CD14-positive monocyte (primary cell): ENCODE results near the gene NOTO. TPM values are rescaled to one million over a fixed set of nuclear protein-coding genes. Genes with fewer than 3 reads are reported as not detected.
"Not testable (repeated sequence)": the region's sequence is repeated elsewhere in the genome, so short reads cannot be mapped to it uniquely, and the experiment has no call there.

Experiments
- DNase-seq, 3 donors: peaks; one replicate each; pipeline ENCODE4 v3.0.0-alpha.2; 2011 to 2022
- H2AFZ ChIP-seq: 2 replicates; pipeline ENCODE4 v1.6.0; 2012; ENCODE audit warnings: mild to moderate bottlenecking, low read depth, low read length, inconsistent platforms; ENCODE audit not compliant: insufficient read depth, poor library complexity, severe bottlenecking
- H3K27ac ChIP-seq, 2 donors: 1 replicate in 1 of 2; 2 replicates in 1 of 2; pipeline ENCODE4 v1.5.1; 2012 to 2013; ENCODE audit warnings: low read length in 2 of 2, control low read depth in 1 of 2, inconsistent platforms in 1 of 2, low read depth in 1 of 2, mild to moderate bottlenecking in 1 of 2
- H3K27me3 ChIP-seq, 2 donors: one replicate each; pipeline versions ENCODE4 v1.6.0 to v1.6.1; 2011 to 2013; ENCODE audit warnings: low read length in 2 of 2; ENCODE audit not compliant: control insufficient read depth in 2 of 2, insufficient read depth in 2 of 2
- H3K36me3 ChIP-seq, 2 donors: replicated peaks in 1 of 2; 1 replicate in 1 of 2; 2 replicates in 1 of 2; pipeline versions ENCODE4 v1.5.1 to v1.6.1; 2012 to 2013; ENCODE audit warnings: low read length in 2 of 2, control low read depth in 1 of 2, inconsistent platforms in 1 of 2, mild to moderate bottlenecking in 1 of 2; ENCODE audit not compliant: insufficient read depth in 2 of 2, control insufficient read depth in 1 of 2
- H3K4me1 ChIP-seq, 2 donors: 1 replicate in 1 of 2; 2 replicates in 1 of 2; pipeline versions ENCODE4 v1.5.1 to v1.6.1; 2012 to 2013; ENCODE audit warnings: low read length in 2 of 2, control low read depth in 1 of 2, inconsistent platforms in 1 of 2, mild to moderate bottlenecking in 1 of 2, moderate library complexity in 1 of 2; ENCODE audit not compliant: insufficient read depth in 2 of 2, control insufficient read depth in 1 of 2
- H3K4me2 ChIP-seq: replicated peaks from 2 replicates; pipeline ENCODE3; 2012; ENCODE audit warnings: low read length, moderate library complexity, mild to moderate bottlenecking; ENCODE audit not compliant: poor library complexity, severe bottlenecking; ENCODE audit errors: extremely low read depth
- H3K4me3 ChIP-seq, 3 experiments: fragments of 200-600 bp in 1 of 3; sonication (generic) in 1 of 3; replicated peaks in 1 of 3; 1 replicate in 2 of 3; 2 replicates in 1 of 3; pipeline ENCODE4 v1.5.1; 2011 to 2013; ENCODE audit warnings: low read length in 3 of 3, mild to moderate bottlenecking in 3 of 3, control low read depth in 2 of 3, low read depth in 2 of 3, inconsistent platforms in 1 of 3, moderate library complexity in 1 of 3
- H3K79me2 ChIP-seq: 2 replicates; pipeline ENCODE4 v1.6.0; 2012; ENCODE audit warnings: mild to moderate bottlenecking, control low read depth, inconsistent platforms, low read length, moderate library complexity; ENCODE audit not compliant: insufficient read depth
- H3K9ac ChIP-seq: 2 replicates; pipeline ENCODE4 v1.6.0; 2017; ENCODE audit warnings: low read length, mild to moderate bottlenecking; ENCODE audit not compliant: insufficient read depth, poor library complexity, severe bottlenecking
- H3K9me3 ChIP-seq, 2 donors: replicated peaks in 1 of 2; 1 replicate in 1 of 2; 2 replicates in 1 of 2; pipeline versions ENCODE4 v1.5.1 to v1.6.1; 2012 to 2013; ENCODE audit warnings: low read length in 2 of 2, control low read depth in 1 of 2; ENCODE audit not compliant: control insufficient read depth in 1 of 2, insufficient read depth in 1 of 2
- H4K20me1 ChIP-seq: 2 replicates; pipeline ENCODE4 v1.6.0; 2012; ENCODE audit warnings: mild to moderate bottlenecking, low read length, control low read depth, moderate library complexity; ENCODE audit not compliant: insufficient read depth
- H3K27ac Mint-ChIP-seq, 7 donors: one replicate each; pipeline ENCODE4 v1.8.0; 2020; ENCODE audit warnings: mild to moderate bottlenecking in 7 of 7, mixed read lengths in 7 of 7, moderate library complexity in 6 of 7, inconsistent platforms in 2 of 7
- H3K27me3 Mint-ChIP-seq, 3 donors: one replicate each; pipeline ENCODE4 v1.8.0; 2021 to 2022; ENCODE audit warnings: low read depth in 3 of 3, mild to moderate bottlenecking in 3 of 3, mixed read lengths in 3 of 3, moderate library complexity in 3 of 3, inconsistent platforms in 1 of 3
- H3K36me3 Mint-ChIP-seq, 2 donors: one replicate each; pipeline ENCODE4 v1.8.0; 2020; ENCODE audit warnings: mixed read lengths in 2 of 2, inconsistent platforms in 1 of 2, mild to moderate bottlenecking in 1 of 2
- H3K4me1 Mint-ChIP-seq: one replicate; pipeline ENCODE4 v1.8.0; 2020; ENCODE audit warnings: mild to moderate bottlenecking, mixed read lengths
- H3K4me3 Mint-ChIP-seq, 2 donors: one replicate each; pipeline ENCODE4 v1.8.0; 2020; ENCODE audit warnings: mild to moderate bottlenecking in 2 of 2, mixed read lengths in 2 of 2, moderate library complexity in 1 of 2
- H3K9me3 Mint-ChIP-seq, 7 donors: one replicate each; pipeline ENCODE4 v1.8.0; 2020 to 2022; ENCODE audit warnings: mixed read lengths in 7 of 7, mild to moderate bottlenecking in 6 of 7, moderate library complexity in 6 of 7, inconsistent platforms in 2 of 7
- WGBS: methylation state at CpG from one replicate; pipeline ENCODE4 v1.1.5; 2013; ENCODE audit warnings: missing lambda C conversion rate; ENCODE audit not compliant: insufficient coverage; 5-methylcytosine and 5-hydroxymethylcytosine counted together
- intact Hi-C, 2 donors: fragments of 100-400 bp; cut with micrococcal nuclease; formaldehyde crosslinking; loops; one replicate each; pipeline versions ENCODE4 v1.15.0 to v1.15.1; 2023
- polyA plus RNA-seq, 3 donors: library from polyadenylated mRNA; depleted of rRNA in 1 of 3; unstranded in 2 of 3; stranded (reverse) in 1 of 3; fragments of 300-500 nt in 2 of 3; fragments of >200 nt in 1 of 3; fragmentation: Illumina TruSeq in 2 of 3; gene quantifications; 1 replicate in 2 of 3; 2 replicates in 1 of 3; pipeline ENCODE4 v1.2.3, GENCODE V29; 2012 to 2021

NOTO gene
- polyA plus RNA-seq, 3 donors, result not detected

DNA sequence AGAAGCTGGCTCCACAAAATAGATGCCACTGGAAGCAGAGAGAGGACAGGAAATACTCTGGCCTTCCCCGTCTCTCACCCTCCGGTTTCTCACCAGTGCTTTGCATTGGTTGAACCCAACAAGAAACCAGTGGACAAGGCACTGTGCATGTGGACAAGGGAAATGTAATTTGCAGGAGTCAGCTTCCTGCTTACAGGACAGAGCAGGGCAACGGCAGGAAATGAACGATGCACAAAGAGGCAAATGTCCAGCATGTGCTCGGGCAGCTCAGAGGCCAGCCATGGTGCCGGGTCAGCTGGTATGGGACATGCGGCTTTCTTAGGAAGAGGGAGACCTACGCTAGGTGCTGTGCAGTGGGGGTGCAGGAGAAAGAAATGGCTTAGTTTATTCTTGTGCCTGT lies 35.6 kb upstream of the NOTO start:
- 100% methylated on average over 3 of the region's 8 CpGs for WGBS
- H3K27ac Mint-ChIP-seq, DNase-seq, intact Hi-C loops, H3K9me3 ChIP-seq, H3K36me3 Mint-ChIP-seq, H3K27me3 ChIP-seq, H3K36me3 ChIP-seq, H3K4me1 Mint-ChIP-seq, H4K20me1 ChIP-seq, H3K4me1 ChIP-seq, H3K9me3 Mint-ChIP-seq, H3K4me3 Mint-ChIP-seq, H2AFZ ChIP-seq, H3K27ac ChIP-seq, H3K79me2 ChIP-seq, H3K4me2 ChIP-seq, H3K9ac ChIP-seq, H3K4me3 ChIP-seq: not testable (repeated sequence)
- peaks cover 8 to 17% (median 9%) of the 10 kb centered on the region in 3 donors for H3K27me3 Mint-ChIP-seq

DNA sequence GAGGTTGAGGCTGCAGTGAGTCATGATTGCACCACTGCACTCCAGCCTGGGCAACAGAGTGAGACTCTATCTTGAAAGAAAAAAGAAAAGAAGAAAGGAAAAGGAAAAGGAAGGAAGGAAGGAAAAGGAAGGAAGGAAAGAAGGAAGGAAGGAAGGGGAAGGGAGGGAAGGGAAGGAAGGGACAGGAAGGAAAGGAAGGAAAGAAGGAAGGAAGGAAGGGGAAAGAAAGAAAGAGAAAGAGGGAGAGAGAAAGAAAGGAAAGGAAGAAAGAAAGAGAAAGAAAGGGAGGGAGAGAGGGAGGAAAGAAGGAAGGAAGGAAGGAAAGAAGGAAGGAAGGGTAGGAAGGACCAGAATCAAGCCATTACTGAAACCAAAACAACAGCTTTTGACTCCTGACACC lies 34.0 kb upstream of the NOTO start:
- H3K4me1 ChIP-seq, H3K79me2 ChIP-seq, H3K9me3 Mint-ChIP-seq, H3K4me1 Mint-ChIP-seq, H3K36me3 Mint-ChIP-seq, H3K27ac Mint-ChIP-seq, H3K4me3 ChIP-seq, H3K9ac ChIP-seq, H3K4me3 Mint-ChIP-seq, H3K4me2 ChIP-seq, H3K27me3 ChIP-seq, H3K36me3 ChIP-seq, H4K20me1 ChIP-seq, H2AFZ ChIP-seq, H3K27ac ChIP-seq, intact Hi-C loops, H3K9me3 ChIP-seq, DNase-seq: not testable (repeated sequence)
- H3K27me3 Mint-ChIP-seq, result peaks cover 18 to 31% (median 18%) of the 10 kb centered on the region in 3 donors

DNA sequence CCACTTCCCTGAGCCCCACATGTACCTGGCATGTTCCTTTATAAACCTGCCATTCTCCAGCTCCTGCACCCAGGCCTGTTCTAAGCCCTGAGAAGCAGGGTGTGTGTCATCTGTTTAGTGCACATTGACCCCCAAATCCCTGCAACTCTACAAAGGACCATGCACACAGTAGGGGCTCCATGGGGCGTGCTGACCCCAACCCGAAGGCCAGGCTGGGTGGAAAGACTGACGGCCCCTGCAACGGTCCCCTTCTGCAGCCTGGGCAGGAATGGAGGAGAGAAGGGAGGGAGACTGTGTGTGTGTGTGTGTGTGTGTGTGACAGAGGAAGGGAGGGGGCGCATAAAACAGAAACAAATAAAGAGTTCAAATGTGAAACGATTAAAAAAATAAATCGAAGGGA lies 32.0 kb upstream of the NOTO start:
- intact Hi-C loops, H3K9me3 ChIP-seq, H2AFZ ChIP-seq, H3K4me1 Mint-ChIP-seq, DNase-seq, H3K4me2 ChIP-seq, H3K4me1 ChIP-seq, H3K9ac ChIP-seq, H3K36me3 ChIP-seq, H3K9me3 Mint-ChIP-seq, H3K27ac ChIP-seq, H3K27ac Mint-ChIP-seq, H3K36me3 Mint-ChIP-seq, H3K4me3 Mint-ChIP-seq, H3K4me3 ChIP-seq, H3K79me2 ChIP-seq, H4K20me1 ChIP-seq: not testable (repeated sequence)
- H3K27me3 ChIP-seq, result peaks cover 13 to 25% of the 10 kb centered on the region in 2 donors
- no CpG with 5 or more reads among the region's 7 CpGs for WGBS
- peaks cover 35 to 51% (median 36%) of the 10 kb centered on the region in 3 donors for H3K27me3 Mint-ChIP-seq
